GM12875 (cell line): ENCODE data around the gene ARID1A.

ENCODE experiments used
- H3K4me3 ChIP-seq: one replicate; pipeline ENCODE4 v1.5.1; 2011; ENCODE audit warnings: low read depth, low read length, control low read depth
- CTCF ChIP-seq: IDR thresholded peaks from 2 replicates; pipeline ENCODE4 v1.5.1; 2011; ENCODE audit warnings: low read depth, mild to moderate bottlenecking, control low read depth, inconsistent platforms, low read length, moderate library complexity, borderline replicate concordance; ENCODE audit not compliant: insufficient read depth

The ARID1A gene

GRCh38 chr1:26775666-26776065 lies 79.9 kb downstream of the ARID1A start:
- H3K4me3 ChIP-seq, result no peak overlapping the region
- TF ChIP-seq CTCF, result no peak

DNA sequence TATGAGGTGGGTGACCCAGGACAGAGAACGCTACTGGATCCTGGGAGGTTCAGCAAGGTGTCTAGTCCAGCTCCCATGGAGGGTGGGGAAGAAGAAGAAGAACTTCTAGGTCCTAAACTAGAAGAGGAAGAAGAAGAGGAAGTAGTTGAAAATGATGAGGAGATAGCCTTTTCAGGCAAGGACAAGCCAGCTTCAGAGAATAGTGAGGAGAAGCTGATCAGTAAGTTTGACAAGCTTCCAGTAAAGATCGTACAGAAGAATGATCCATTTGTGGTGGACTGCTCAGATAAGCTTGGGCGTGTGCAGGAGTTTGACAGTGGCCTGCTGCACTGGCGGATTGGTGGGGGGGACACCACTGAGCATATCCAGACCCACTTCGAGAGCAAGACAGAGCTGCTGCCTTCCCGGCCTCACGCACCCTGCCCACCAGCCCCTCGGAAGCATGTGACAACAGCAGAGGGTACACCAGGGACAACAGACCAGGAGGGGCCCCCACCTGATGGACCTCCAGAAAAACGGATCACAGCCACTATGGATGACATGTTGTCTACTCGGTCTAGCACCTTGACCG lies 83.4 kb downstream of the ARID1A start:
- TF ChIP-seq CTCF, result no peak
- no peak overlapping the region for H3K4me3 ChIP-seq

DNA sequence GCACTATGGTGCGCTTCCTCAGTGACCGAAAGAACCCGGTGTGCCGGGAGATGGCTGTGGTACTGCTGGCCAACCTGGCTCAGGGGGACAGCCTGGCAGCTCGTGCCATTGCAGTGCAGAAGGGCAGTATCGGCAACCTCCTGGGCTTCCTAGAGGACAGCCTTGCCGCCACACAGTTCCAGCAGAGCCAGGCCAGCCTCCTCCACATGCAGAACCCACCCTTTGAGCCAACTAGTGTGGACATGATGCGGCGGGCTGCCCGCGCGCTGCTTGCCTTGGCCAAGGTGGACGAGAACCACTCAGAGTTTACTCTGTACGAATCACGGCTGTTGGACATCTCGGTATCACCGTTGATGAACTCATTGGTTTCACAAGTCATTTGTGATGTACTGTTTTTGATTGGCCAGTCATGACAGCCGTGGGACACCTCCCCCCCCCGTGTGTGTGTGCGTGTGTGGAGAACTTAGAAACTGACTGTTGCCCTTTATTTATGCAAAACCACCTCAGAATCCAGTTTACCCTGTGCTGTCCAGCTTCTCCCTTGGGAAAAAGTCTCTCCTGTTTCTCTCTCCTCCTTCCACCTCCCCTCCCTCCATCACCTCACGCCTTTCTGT lies 84.6 kb downstream of the ARID1A start:
- H3K4me3 ChIP-seq, result no peak overlapping the region
- no peak for TF ChIP-seq CTCF

- TF ChIP-seq CTCF, result no peak
- no peak overlapping the region for H3K4me3 ChIP-seq
Measured at GRCh38 chr1:26781206-26781825, 85.5 kb downstream of the ARID1A start.

DNA sequence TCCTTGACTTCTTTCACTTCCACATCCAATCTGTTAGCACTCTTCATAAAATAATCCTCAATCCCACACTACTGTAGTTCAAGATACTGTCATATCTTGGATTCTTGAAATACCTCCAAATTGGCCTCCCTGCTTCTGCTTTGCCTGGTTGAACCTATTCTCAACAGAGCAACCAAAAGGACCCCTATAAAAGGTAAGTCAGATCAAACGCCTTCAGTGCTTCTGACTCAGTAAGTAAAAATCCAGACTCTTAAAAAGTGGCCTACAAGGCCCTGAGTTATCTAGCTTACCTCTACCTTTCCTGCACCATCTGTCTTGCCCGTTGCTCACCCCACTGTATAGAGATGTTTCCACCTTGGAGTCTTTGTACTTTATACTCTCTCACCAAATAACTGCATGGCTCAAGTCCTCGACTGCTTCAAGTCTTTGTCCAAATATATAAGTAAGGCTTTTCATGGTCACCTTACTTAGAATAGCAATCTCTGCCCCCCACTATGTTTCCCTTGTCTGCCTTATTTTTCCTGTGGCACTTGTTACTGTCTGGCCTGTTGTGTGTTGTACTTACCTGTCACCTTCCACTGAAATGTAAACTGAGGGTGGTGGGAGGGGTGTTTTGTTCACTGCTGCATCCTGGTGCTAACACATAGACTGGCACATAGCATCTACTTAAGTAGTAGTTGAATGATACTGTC lies 86.9 kb downstream of the ARID1A start:
- TF ChIP-seq CTCF, result no peak

GRCh38 chr1:26783646-26784022 lies 87.8 kb downstream of the ARID1A start:
- TF ChIP-seq CTCF, result no peak
- no peak overlapping the region for H3K4me3 ChIP-seq

More for the DNA sequence above, 86.9 kb downstream of the ARID1A start:
- H3K4me3 ChIP-seq, result no peak overlapping the region
